PC-3 (cell line): ENCODE data around the gene RGS7.

Experiments used
- EZH2 ChIP-seq: fragments of 300-600 bp; sonication (generic); IDR thresholded peaks from one replicate; pipeline ENCODE4 v1.6.1; 2017; ENCODE audit warnings: antibody characterized with exemption, mild to moderate bottlenecking, low read length; ENCODE audit not compliant: unreplicated experiment
- EZH2phosphoT487 ChIP-seq: fragments of 300-600 bp; sonication (generic); IDR thresholded peaks from 2 replicates; pipeline ENCODE4 v1.6.1; 2018; ENCODE audit warnings: mild to moderate bottlenecking, antibody characterized with exemption, low read length, borderline replicate concordance
- TF ChIP-seq, protein P1 (sequence below): fragments of 300-600 bp; sonication (generic); conservative IDR thresholded peaks from 2 replicates; pipeline ENCODE4 v1.5.1; 2017; ENCODE audit warnings: antibody characterized with exemption, low read depth, mild to moderate bottlenecking, low read length

- TF ChIP-seq, protein P1, sequence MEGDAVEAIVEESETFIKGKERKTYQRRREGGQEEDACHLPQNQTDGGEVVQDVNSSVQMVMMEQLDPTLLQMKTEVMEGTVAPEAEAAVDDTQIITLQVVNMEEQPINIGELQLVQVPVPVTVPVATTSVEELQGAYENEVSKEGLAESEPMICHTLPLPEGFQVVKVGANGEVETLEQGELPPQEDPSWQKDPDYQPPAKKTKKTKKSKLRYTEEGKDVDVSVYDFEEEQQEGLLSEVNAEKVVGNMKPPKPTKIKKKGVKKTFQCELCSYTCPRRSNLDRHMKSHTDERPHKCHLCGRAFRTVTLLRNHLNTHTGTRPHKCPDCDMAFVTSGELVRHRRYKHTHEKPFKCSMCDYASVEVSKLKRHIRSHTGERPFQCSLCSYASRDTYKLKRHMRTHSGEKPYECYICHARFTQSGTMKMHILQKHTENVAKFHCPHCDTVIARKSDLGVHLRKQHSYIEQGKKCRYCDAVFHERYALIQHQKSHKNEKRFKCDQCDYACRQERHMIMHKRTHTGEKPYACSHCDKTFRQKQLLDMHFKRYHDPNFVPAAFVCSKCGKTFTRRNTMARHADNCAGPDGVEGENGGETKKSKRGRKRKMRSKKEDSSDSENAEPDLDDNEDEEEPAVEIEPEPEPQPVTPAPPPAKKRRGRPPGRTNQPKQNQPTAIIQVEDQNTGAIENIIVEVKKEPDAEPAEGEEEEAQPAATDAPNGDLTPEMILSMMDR: no peak
- TF ChIP-seq EZH2: no peak
- no peak for TF ChIP-seq EZH2phosphoT487
These were observed 193.6 kb downstream of the RGS7 start for GRCh38 chr1:241163363-241163762.
